Measurements from ENCODE around the gene UFSP2.
A peak's percentile ranks its signal among the peaks of the same experiment; 100 is the strongest.

The UFSP2 gene

DNA sequence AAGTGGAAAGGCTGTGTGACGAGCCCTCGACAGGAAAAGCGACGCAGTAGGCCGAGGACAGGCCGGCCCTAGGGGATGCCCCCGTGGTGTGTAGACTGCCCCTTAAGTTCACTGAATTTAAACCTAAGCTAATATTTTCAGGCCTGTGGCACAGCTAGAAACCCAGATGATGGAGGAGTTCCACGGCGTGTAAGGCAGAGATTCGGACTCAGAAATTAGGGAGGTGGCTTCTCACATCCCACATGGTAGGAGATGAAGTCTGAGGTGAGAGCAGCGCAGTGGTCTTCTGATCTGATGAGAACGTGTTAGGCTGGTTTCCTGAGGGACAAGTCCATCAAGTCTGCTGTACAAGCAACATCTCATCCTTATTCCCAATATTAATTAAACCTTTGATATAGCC lies 37.8 kb downstream of the UFSP2 start:
- H3K9me3 ChIP-seq = no peaks in the 10 kb centered on the region; the same call in 1 of the 2 replicates
- H3K4me1 ChIP-seq = peaks cover 12% of the 10 kb centered on the region
- H3K36me3 ChIP-seq (replicated peaks) = no peaks in the 10 kb centered on the region
- DNase-seq (ENCODE audit: low spot score in 2 of 2) = no peak
- no peak overlapping the region for H3K4me3 ChIP-seq
- in situ Hi-C loops (cut with MboI; ENCODE audit: low sequenced_read_pairs) = no loop called here
- H3K27me3 ChIP-seq (ENCODE audit: low read depth) = no peaks in the 10 kb centered on the region

GRCh38 chr4:185384930-185385331 lies 40.8 kb downstream of the UFSP2 start:
- Histone ChIP-seq H3K4me1 (peaks cover 22% of the 10 kb centered on the region), H3K36me3 (replicated peaks) (no peaks in the 10 kb centered on the region), H3K4me3 (no peak overlapping the region), H3K9me3 (peaks cover 3% of the 10 kb centered on the region; the same call in 1 of the 2 replicates), H3K27me3 (ENCODE audit: low read depth) (no peaks in the 10 kb centered on the region)
- in situ Hi-C loops (cut with MboI; ENCODE audit: low sequenced_read_pairs) = no loop called here
- DNase-seq (ENCODE audit: low spot score in 2 of 2) = peak in 1 of 2 experiments; percentile 15

DNA sequence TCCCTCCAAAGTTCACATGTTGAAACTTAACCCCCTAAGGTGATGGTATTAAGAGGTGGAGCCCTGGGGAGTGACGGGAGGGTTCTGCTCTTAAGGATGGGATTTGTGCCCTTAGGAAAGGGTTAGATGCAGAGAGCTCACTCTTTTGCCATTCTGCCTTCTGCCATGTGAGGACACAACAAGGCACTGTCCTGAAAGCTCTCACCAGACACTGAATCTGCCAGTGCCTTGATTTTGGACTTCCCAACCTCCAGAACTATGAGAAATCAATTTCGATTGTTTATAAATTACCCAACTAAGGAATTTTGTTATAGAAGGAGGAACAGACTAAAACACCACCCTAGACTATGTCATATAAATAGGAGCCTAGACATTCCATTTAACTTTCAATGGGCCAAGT lies 41.7 kb downstream of the UFSP2 start:
- H3K4me3 ChIP-seq = no peak overlapping the region
- no peak for DNase-seq (ENCODE audit: low spot score in 2 of 2)
- H3K4me1 ChIP-seq = peaks cover 22% of the 10 kb centered on the region
- no peaks in the 10 kb centered on the region for H3K27me3 ChIP-seq (ENCODE audit: low read depth)
- in situ Hi-C loops (cut with MboI; ENCODE audit: low sequenced_read_pairs) = no loop called here
- H3K9me3 ChIP-seq = 0 out of 2 replicates have a peak, but pooled peaks cover 3% of the 10 kb centered on the region
- no peaks in the 10 kb centered on the region for H3K36me3 ChIP-seq (replicated peaks)

GRCh38 chr4:185383451-185383850 lies 42.3 kb downstream of the UFSP2 start:
- no peak for DNase-seq (ENCODE audit: low spot score in 2 of 2)
- H3K36me3 ChIP-seq (replicated peaks) = no peaks in the 10 kb centered on the region
- 0 out of 2 replicates have a peak, but pooled peaks cover 3% of the 10 kb centered on the region for H3K9me3 ChIP-seq
- peaks cover 22% of the 10 kb centered on the region for H3K4me1 ChIP-seq
- no peaks in the 10 kb centered on the region for H3K27me3 ChIP-seq (ENCODE audit: low read depth)
- in situ Hi-C loops (cut with MboI; ENCODE audit: low sequenced_read_pairs) = no loop called here
- no peak overlapping the region for H3K4me3 ChIP-seq

DNA sequence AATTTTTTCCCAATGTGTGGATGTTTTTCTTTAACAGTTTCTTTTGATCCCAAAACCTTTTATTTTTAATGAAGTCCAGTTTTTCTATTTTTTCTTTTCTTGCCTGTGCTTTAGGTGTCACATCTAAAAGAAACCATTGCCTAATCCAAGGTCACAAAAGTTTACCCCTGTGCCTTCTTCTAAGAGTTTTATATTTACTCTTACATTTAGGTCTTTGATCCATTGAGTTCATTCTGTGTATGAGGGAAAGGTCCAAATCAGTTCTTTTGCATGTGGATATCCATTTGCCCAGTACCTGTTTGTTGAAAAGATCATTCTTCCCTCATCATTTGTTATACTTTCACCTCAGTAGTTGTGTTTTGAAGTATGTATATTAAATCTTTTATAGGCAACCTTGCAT lies 43.0 kb downstream of the UFSP2 start:
- H3K9me3 ChIP-seq = 0 out of 2 replicates have a peak, but pooled peaks cover 3% of the 10 kb centered on the region
- no peaks in the 10 kb centered on the region for H3K27me3 ChIP-seq (ENCODE audit: low read depth)
- no peak for DNase-seq (ENCODE audit: low spot score in 2 of 2)
- in situ Hi-C loops (cut with MboI; ENCODE audit: low sequenced_read_pairs) = no loop called here
- peaks cover 23% of the 10 kb centered on the region for H3K4me1 ChIP-seq
- no peaks in the 10 kb centered on the region for H3K36me3 ChIP-seq (replicated peaks)
- H3K4me3 ChIP-seq = no peak overlapping the region

DNA sequence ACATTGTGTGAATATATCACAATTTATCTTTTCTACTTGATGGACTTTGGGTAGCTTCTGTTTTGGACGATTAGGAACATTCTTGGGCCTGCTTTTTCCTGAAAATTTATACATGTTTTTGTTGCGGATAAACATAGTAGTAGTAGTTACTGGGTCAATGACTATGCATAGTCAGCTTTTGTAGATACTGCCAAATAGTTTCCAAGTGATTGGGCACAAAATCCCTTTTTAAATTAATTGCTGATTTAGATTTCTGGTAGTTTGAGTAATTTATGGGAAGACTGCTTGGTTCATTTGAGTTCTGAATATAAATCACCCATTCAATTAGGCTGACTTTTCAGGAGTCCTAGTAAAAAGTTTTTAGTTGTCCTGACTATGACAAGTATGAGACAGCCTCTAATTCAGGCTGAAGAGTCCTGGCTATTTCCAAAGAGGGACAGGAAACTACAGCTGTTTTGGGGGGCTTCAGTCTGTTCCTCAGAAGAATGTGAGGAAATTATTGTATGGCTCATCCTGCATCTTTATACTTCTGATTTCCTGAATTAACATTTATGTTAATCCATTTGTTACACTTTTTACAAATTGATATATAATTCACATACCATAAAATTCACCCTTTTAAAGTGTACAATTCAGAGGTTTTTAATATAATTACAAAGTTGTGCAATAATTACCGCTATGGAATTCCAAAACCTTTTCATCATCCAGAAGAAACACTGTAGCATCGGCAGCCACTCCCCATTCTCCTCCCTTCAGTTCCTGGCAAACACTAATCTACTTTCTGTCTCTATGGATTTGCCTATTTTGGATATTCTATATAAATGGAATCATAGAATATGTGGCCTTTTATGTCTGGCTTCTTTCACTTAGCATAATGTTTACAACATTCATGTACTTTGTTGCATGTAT lies 44.2 kb downstream of the UFSP2 start:
- no peak overlapping the region for H3K4me3 ChIP-seq
- in situ Hi-C loops (cut with MboI; ENCODE audit: low sequenced_read_pairs) = no loop called here

DNA sequence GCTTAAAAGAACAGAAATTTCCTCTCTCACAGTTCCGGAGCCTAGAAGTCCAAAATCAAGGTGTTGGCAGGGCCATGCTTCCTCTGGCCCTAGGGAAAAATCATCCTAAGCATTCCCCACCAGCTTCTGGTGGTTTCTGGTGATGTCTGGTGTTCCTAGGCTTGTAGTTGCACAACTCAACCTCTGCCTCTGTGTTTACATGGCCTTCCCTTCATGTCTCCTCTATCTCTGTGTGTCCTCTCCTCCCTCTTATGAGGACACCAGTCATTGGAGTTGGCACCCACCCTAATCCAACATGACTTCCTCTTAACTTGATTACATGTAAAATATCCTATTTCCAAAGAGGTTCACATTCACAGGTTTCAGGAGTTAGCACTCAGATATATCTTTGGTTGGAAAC lies 45.4 kb downstream of the UFSP2 start:
- no peaks in the 10 kb centered on the region for H3K27me3 ChIP-seq (ENCODE audit: low read depth)
- in situ Hi-C loops (cut with MboI; ENCODE audit: low sequenced_read_pairs) = no loop called here

More for the DNA sequence above, 44.2 kb downstream of the UFSP2 start:
- H3K4me1 ChIP-seq = peaks cover 26% of the 10 kb centered on the region
- 0 out of 2 replicates have a peak, but pooled peaks cover 3% of the 10 kb centered on the region for H3K9me3 ChIP-seq
- no peak for DNase-seq (ENCODE audit: low spot score in 2 of 2)
- H3K36me3 ChIP-seq (replicated peaks) = no peaks in the 10 kb centered on the region
- H3K27me3 ChIP-seq (ENCODE audit: low read depth) = no peaks in the 10 kb centered on the region

DNA sequence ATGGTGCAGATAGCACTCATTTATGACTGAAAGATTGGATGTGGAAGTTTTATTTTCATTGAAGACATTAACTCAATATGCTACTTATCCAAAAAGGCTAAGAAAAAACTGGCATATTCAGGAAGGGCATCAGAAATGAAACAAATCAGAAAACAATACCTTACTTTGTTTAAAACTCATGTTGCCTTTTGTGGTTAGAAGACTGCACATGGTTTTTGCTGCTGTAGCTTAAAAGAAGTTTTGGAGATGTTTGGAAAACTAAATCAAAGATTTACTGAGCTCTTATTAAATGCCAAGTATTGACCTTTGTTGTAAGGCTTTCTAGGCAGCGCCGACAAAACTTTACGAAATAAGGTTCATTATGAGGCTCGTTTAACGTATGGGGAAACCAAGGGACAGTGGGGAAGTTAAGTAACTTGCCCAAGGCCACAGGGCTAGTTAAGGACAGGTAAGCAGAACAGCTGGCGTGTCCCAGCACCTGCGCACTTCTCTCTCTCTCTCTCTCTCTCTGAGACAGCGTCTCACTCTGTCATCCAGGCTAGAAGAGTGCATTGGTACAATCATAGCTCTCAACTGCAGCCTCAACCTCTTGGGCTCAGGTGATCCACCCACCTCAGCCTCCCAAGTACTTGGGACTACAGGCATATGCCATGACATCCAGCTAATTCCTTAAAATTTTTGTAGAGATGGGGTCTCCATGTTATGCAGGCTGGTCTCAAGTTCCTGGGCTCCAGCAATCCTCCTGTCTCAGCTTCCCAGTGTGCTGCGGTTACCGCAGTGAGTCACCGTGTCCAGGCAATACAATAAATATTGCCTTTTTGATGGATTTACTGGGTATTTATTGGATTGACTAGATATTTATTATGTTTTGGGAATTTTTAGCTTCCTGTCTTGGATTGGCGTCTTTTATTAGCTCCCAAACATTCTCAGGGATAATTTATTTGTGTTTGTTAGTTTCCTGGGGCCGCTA lies 46.2 kb downstream of the UFSP2 start:
- no peak for DNase-seq (ENCODE audit: low spot score in 2 of 2)
- Histone ChIP-seq H3K4me3 (no peak overlapping the region), H3K4me1 (peaks cover 14% of the 10 kb centered on the region), H3K36me3 (replicated peaks) (no peaks in the 10 kb centered on the region), H3K27me3 (ENCODE audit: low read depth) (no peaks in the 10 kb centered on the region), H3K9me3 (0 out of 2 replicates have a peak, but pooled peaks cover 3% of the 10 kb centered on the region)
- in situ Hi-C loops (cut with MboI; ENCODE audit: low sequenced_read_pairs) = no loop called here

More for the DNA sequence above, 45.4 kb downstream of the UFSP2 start:
- DNase-seq (ENCODE audit: low spot score in 2 of 2) = no peak
- Histone ChIP-seq H3K4me1 (peaks cover 18% of the 10 kb centered on the region), H3K36me3 (replicated peaks) (no peaks in the 10 kb centered on the region), H3K4me3 (no peak overlapping the region), H3K9me3 (0 out of 2 replicates have a peak, but pooled peaks cover 3% of the 10 kb centered on the region)

GRCh38 chr4:185378264-185378663 lies 47.5 kb downstream of the UFSP2 start:
- in situ Hi-C loops (cut with MboI; ENCODE audit: low sequenced_read_pairs) = no loop called here
- H3K36me3 ChIP-seq (replicated peaks) = no peaks in the 10 kb centered on the region

GRCh38 chr4:185374573-185374972 lies 51.2 kb downstream of the UFSP2 start:
- peaks cover 17% of the 10 kb centered on the region for H3K4me1 ChIP-seq
- H3K27me3 ChIP-seq (ENCODE audit: low read depth) = no peaks in the 10 kb centered on the region
- H3K36me3 ChIP-seq (replicated peaks) = no peaks in the 10 kb centered on the region
- no peak overlapping the region for H3K4me3 ChIP-seq
- in situ Hi-C loops (cut with MboI; ENCODE audit: low sequenced_read_pairs) = no loop called here
- H3K9me3 ChIP-seq = no peaks in the 10 kb centered on the region
- no peak for DNase-seq (ENCODE audit: low spot score in 2 of 2)

More at GRCh38 chr4:185378264-185378663, 47.5 kb downstream of the UFSP2 start:
- no peak for DNase-seq (ENCODE audit: low spot score in 2 of 2)
- no peak overlapping the region for H3K4me3 ChIP-seq
- 0 out of 2 replicates have a peak, but pooled peaks cover 3% of the 10 kb centered on the region for H3K9me3 ChIP-seq
- peaks cover 14% of the 10 kb centered on the region for H3K4me1 ChIP-seq
- H3K27me3 ChIP-seq (ENCODE audit: low read depth) = no peaks in the 10 kb centered on the region

GRCh38 chr4:185374027-185374426 lies 51.7 kb downstream of the UFSP2 start:
- no peak for DNase-seq (ENCODE audit: low spot score in 2 of 2)
- Histone ChIP-seq H3K4me1 (peaks cover 20% of the 10 kb centered on the region), H3K36me3 (replicated peaks) (no peaks in the 10 kb centered on the region), H3K27me3 (ENCODE audit: low read depth) (no peaks in the 10 kb centered on the region), H3K9me3 (no peaks in the 10 kb centered on the region), H3K4me3 (no peak overlapping the region)
- in situ Hi-C loops (cut with MboI; ENCODE audit: low sequenced_read_pairs) = no loop called here

- no peaks in the 10 kb centered on the region for H3K27me3 ChIP-seq (ENCODE audit: low read depth)
- in situ Hi-C loops (cut with MboI; ENCODE audit: low sequenced_read_pairs) = no loop called here
- DNase-seq (ENCODE audit: low spot score in 2 of 2) = no peak
- H3K36me3 ChIP-seq (replicated peaks) = no peaks in the 10 kb centered on the region
- H3K9me3 ChIP-seq = no peaks in the 10 kb centered on the region
- H3K4me3 ChIP-seq = no peak overlapping the region
- H3K4me1 ChIP-seq = peaks cover 16% of the 10 kb centered on the region
Observed at GRCh38 chr4:185371702-185372101, 54.1 kb downstream of the UFSP2 start.

GRCh38 chr4:185370268-185370949 lies 55.4 kb downstream of the UFSP2 start:
- DNase-seq (ENCODE audit: low spot score in 2 of 2) = peak; percentile 34 to 90
- Histone ChIP-seq H3K4me1 (peaks cover 21% of the 10 kb centered on the region), H3K36me3 (replicated peaks) (no peaks in the 10 kb centered on the region), H3K27me3 (ENCODE audit: low read depth) (no peaks in the 10 kb centered on the region), H3K9me3 (no peaks in the 10 kb centered on the region), H3K4me3 (no peak overlapping the region)
- in situ Hi-C loops (cut with MboI; ENCODE audit: low sequenced_read_pairs) = no loop called here

Data from HAP-1 (cell line).